IMR-90 (cell line): ENCODE measurements around the gene ZNF454. TPM values are rescaled to one million over a fixed set of nuclear protein-coding genes. Genes with fewer than 3 reads are reported as not detected.

Experiments
- ATAC-seq: fragments of 200-7000 bp; cut with Tn5 transposase; 2 replicates; pipeline ENCODE4 v1.9.1; 2020; ENCODE audit warnings: low read depth, mild to moderate bottlenecking, moderate library complexity
- BruUV-seq: library from RNA; stranded (reverse); fragments of 400-500 nt; replicated peaks from 2 replicates; lab custom pipeline; 2021; lab: Mats Ljungman, UMichigan
- CTCF ChIA-PET: fragments of 300-600 bp; formaldehyde crosslinking; extraction: SDS; loops from one replicate; lab custom pipeline; 2021; ENCODE audit warnings: antibody characterized with exemption; lab: Yijun Ruan, JAX
- POLR2A ChIA-PET: fragments of 300-600 bp; sonication (Branson Sonifier 250); formaldehyde crosslinking; loops from one replicate; lab custom pipeline; 2022; ENCODE audit warnings: antibody characterized with exemption; ENCODE audit not compliant: unreplicated experiment; lab: Charles Lee
- DNase-seq: peaks from one replicate; pipeline ENCODE4 v3.0.0; 2013
- H2AFZ ChIP-seq: replicated peaks from 2 replicates; pipeline ENCODE3; 2013; ENCODE audit warnings: low read length, mild to moderate bottlenecking; ENCODE audit not compliant: poor library complexity
- H2AK5ac ChIP-seq: 2 replicates; pipeline ENCODE4 v1.6.1; 2013; ENCODE audit warnings: low read depth, low read length, inconsistent platforms
- H2AK9ac ChIP-seq: replicated peaks from 2 replicates; pipeline ENCODE3; 2013; ENCODE audit warnings: mild to moderate bottlenecking, low read depth, low read length, moderate library complexity; ENCODE audit not compliant: poor library complexity
- H2BK120ac ChIP-seq: 2 replicates; pipeline ENCODE4 v1.6.1; 2013; ENCODE audit warnings: low read depth, low read length, inconsistent platforms
- H2BK15ac ChIP-seq: 3 replicates; pipeline ENCODE4 v1.6.1; 2013; ENCODE audit warnings: low read depth, low read length, inconsistent platforms
- H2BK20ac ChIP-seq: 2 replicates; pipeline ENCODE4 v1.6.1; 2013; ENCODE audit warnings: low read depth, mild to moderate bottlenecking, inconsistent platforms, low read length, moderate library complexity
- H2BK5ac ChIP-seq: 2 replicates; pipeline ENCODE4 v1.6.1; 2013; ENCODE audit warnings: mild to moderate bottlenecking, low read depth, low read length, inconsistent platforms; ENCODE audit not compliant: poor library complexity, severe bottlenecking
- H3K14ac ChIP-seq: replicated peaks from 2 replicates; pipeline ENCODE4 v1.6.1; 2013; ENCODE audit warnings: low read depth, low read length, inconsistent platforms
- H3K18ac ChIP-seq: 2 replicates; pipeline ENCODE4 v1.6.1; 2013; ENCODE audit warnings: low read depth, low read length, control low read depth
- H3K23ac ChIP-seq: 2 replicates; pipeline ENCODE4 v1.6.1; 2013; ENCODE audit warnings: low read depth, low read length, inconsistent platforms
- H3K27ac ChIP-seq: 2 replicates; pipeline ENCODE4 v1.5.1; 2013; ENCODE audit warnings: mild to moderate bottlenecking, control low read depth, low read length; ENCODE audit not compliant: insufficient read depth
- H3K27me3 ChIP-seq: 2 replicates; pipeline ENCODE4 v1.6.1; 2013; ENCODE audit warnings: low read length; ENCODE audit not compliant: control insufficient read depth, insufficient read depth
- H3K36me3 ChIP-seq: 2 replicates; pipeline ENCODE4 v1.6.1; 2013; ENCODE audit warnings: low read length, mixed read lengths; ENCODE audit not compliant: control insufficient read depth, insufficient read depth
- H3K4ac ChIP-seq: 2 replicates; pipeline ENCODE4 v1.6.1; 2013; ENCODE audit warnings: low read depth, low read length, inconsistent platforms
- H3K4me1 ChIP-seq: 2 replicates; pipeline ENCODE4 v1.6.1; 2013; ENCODE audit warnings: low read length, mixed read lengths; ENCODE audit not compliant: control insufficient read depth, insufficient read depth
- H3K4me2 ChIP-seq: 2 replicates; pipeline ENCODE4 v1.6.1; 2013; ENCODE audit warnings: low read depth, mild to moderate bottlenecking, control low read depth, low read length, moderate library complexity
- H3K4me3 ChIP-seq: 2 replicates; pipeline ENCODE4 v1.5.1; 2013; ENCODE audit warnings: low read depth, mild to moderate bottlenecking, control low read depth, low read length, moderate library complexity; ENCODE audit not compliant: insufficient read depth
- H3K56ac ChIP-seq: 2 replicates; pipeline ENCODE4 v1.6.1; 2013; ENCODE audit warnings: low read length, inconsistent platforms; ENCODE audit not compliant: insufficient read depth; ENCODE audit errors: extremely low read depth
- H3K79me1 ChIP-seq, 2 experiments: 2 replicates each; pipeline ENCODE4 v1.6.1; 2013; ENCODE audit warnings: low read length in 2 of 2, inconsistent platforms in 1 of 2, low read depth in 1 of 2
- H3K9ac ChIP-seq: 2 replicates; pipeline ENCODE4 v1.6.1; 2013; ENCODE audit warnings: low read depth, low read length, control low read depth
- H3K9me1 ChIP-seq: 2 replicates; pipeline ENCODE4 v1.6.1; 2013; ENCODE audit warnings: low read length, inconsistent platforms; ENCODE audit not compliant: insufficient read depth
- H3K9me3 ChIP-seq: 2 replicates; pipeline ENCODE4 v1.6.1; 2013; ENCODE audit warnings: low read length; ENCODE audit not compliant: control insufficient read depth, insufficient read depth
- H4K20me1 ChIP-seq: 2 replicates; pipeline ENCODE4 v1.6.1; 2013; ENCODE audit warnings: low read length, inconsistent platforms; ENCODE audit not compliant: insufficient read depth
- H4K5ac ChIP-seq: 2 replicates; pipeline ENCODE4 v1.6.1; 2013; ENCODE audit warnings: mild to moderate bottlenecking, low read depth, low read length, control low read depth
- H4K8ac ChIP-seq, 2 experiments: 2 replicates each; pipeline ENCODE4 v1.6.1; 2013; ENCODE audit warnings: low read depth in 2 of 2, low read length in 2 of 2, control low read depth in 1 of 2, inconsistent platforms in 1 of 2
- H4K91ac ChIP-seq: 2 replicates; pipeline ENCODE4 v1.6.1; 2013; ENCODE audit warnings: low read depth, low read length, inconsistent platforms; ENCODE audit not compliant: insufficient read depth
- BHLHE40 ChIP-seq: fragments of 150-350 bp; IDR thresholded peaks from 2 replicates; pipeline ENCODE4 v1.6.1; 2016; ENCODE audit warnings: mild to moderate bottlenecking, low read depth, low read length
- CEBPB ChIP-seq: IDR thresholded peaks from 2 replicates; pipeline ENCODE4 v1.6.1; 2012; ENCODE audit warnings: low read depth, low read length, improper control_type of control experiment
- CHD1 ChIP-seq: IDR thresholded peaks from 2 replicates; pipeline ENCODE4 v1.6.1; 2012; ENCODE audit warnings: low read depth, low read length, improper control_type of control experiment
- FOS ChIP-seq: fragments of 150-350 bp; IDR thresholded peaks from 2 replicates; pipeline ENCODE4 v1.6.1; 2016; ENCODE audit warnings: low read depth, low read length
- MAFK ChIP-seq: IDR thresholded peaks from 2 replicates; pipeline ENCODE4 v1.6.1; 2012; ENCODE audit warnings: low read depth, low read length, improper control_type of control experiment
- MAZ ChIP-seq: IDR thresholded peaks from 2 replicates; pipeline ENCODE4 v1.6.1; 2012; ENCODE audit warnings: low read depth, mild to moderate bottlenecking, low read length, improper control_type of control experiment, moderate library complexity, borderline replicate concordance
- MXI1 ChIP-seq: IDR thresholded peaks from 2 replicates; pipeline ENCODE4 v1.6.1; 2012; ENCODE audit warnings: low read depth, mild to moderate bottlenecking, low read length, moderate library complexity, borderline replicate concordance
- POLR2A ChIP-seq: IDR thresholded peaks from 2 replicates; pipeline ENCODE4 v1.6.1; 2012; ENCODE audit warnings: mild to moderate bottlenecking, low read depth, low read length
- RAD21 ChIP-seq: IDR thresholded peaks from 2 replicates; pipeline ENCODE4 v1.6.1; 2012; ENCODE audit warnings: low read length, improper control_type of control experiment
- RFX5 ChIP-seq: IDR thresholded peaks from 2 replicates; pipeline ENCODE4 v1.8.0; 2012; ENCODE audit warnings: low read depth, mild to moderate bottlenecking, low read length, moderate library complexity
- SMC3 ChIP-seq: fragments of 150-350 bp; IDR thresholded peaks from 2 replicates; pipeline ENCODE4 v1.6.1; 2016; ENCODE audit warnings: low read depth, mild to moderate bottlenecking, antibody characterized with exemption, low read length, moderate library complexity
- WGBS, 2 experiments: methylation state at CpG; one replicate each; pipeline versions ENCODE4 v1.1.5 to v1.1.7; 2013; ENCODE audit warnings: missing lambda C conversion rate in 2 of 2; ENCODE audit not compliant: insufficient read length in 1 of 2; ENCODE audit errors: extremely low coverage in 2 of 2; 5-methylcytosine and 5-hydroxymethylcytosine counted together
- dilution Hi-C: fragments of 300-500 bp; cut with HindIII; formaldehyde crosslinking; loops from one replicate; pipeline ENCODE4 v1.14.3; 2018; ENCODE audit warnings: low sequenced_read_pairs; ENCODE audit not compliant: unreplicated experiment
- in situ Hi-C: fragments of 300-500 bp; cut with MboI; formaldehyde crosslinking; loops from 3 replicates; pipeline ENCODE4 v1.14.3; 2019; ENCODE audit warnings: low sequenced_read_pairs, inconsistent platforms, mixed read lengths
- intact Hi-C: fragments of 100-400 bp; cut with micrococcal nuclease; formaldehyde crosslinking; loops from 2 replicates; pipeline ENCODE4 v1.10.0; 2022
- polyA plus RNA-seq, 3 experiments: library from polyadenylated mRNA; depleted of rRNA; stranded (reverse); fragments of >200 nt; gene quantifications; 2 replicates each; pipeline ENCODE4 v1.2.3, GENCODE V29; 2012; ENCODE audit warnings: low replicate concordance in 1 of 3
- total RNA-seq: library from RNA; depleted of rRNA; stranded (reverse); fragments of >200 nt; gene quantifications from 2 replicates; pipeline ENCODE4 v1.2.3, GENCODE V29; 2012
- TF ChIP-seq, protein P1 (sequence below): fragments of 150-350 bp; IDR thresholded peaks from 2 replicates; pipeline ENCODE4 v1.6.1; 2016; ENCODE audit warnings: low read depth, mild to moderate bottlenecking, low read length, moderate library complexity, borderline replicate concordance
- TF ChIP-seq, protein P2 (sequence below): fragments of 150-350 bp; IDR thresholded peaks from 2 replicates; pipeline ENCODE4 v1.6.1; 2017; ENCODE audit warnings: mild to moderate bottlenecking, antibody characterized with exemption, low read length, low read depth

The ZNF454 gene
- total and polyA plus RNA-seq, 2 of the 4 experiments (the other 2 are of a cell fraction): 0.12 to 0.18 TPM

DNA sequence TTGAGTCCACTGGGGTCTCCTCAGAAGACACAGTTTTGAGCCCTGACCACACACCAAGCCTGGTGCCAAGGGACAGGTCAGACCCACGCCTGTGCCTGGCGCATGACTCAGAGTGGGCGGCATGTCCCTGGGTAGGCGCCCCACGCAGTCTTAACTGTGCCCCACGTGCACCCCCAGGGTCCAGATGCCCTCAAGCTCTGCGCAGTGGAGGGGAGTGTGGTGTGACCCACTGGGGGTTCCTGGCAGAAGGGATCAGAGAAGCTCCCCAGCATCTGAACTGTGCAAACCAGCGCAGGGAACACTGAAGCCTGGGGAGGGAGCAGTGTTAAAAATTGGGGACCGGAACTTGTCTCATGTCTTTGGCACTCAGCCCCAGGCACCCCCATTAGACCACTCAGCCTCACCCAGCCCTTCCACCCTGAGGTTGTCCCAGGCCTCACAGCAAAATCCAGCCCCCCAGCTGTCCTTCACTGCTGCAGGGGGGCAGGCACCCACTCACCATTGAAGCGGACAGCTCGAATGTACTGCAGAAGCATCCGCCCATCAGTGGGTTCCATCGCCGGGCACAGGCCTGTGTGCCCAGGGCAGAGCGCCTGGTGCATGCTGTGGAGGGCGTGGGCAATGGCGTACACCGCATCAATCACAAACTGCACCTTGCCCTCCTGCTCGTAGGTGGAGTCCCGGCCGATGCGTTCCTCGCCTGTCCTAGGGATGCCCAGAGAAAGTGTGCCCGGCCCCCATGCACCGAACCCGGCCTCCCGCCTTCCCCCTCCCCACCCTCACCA lies 47.6 kb downstream of the ZNF454 start:
- H3K14ac ChIP-seq: no peak overlapping the region
- WGBS, 2 experiments: 94% methylated on average over 11 of the region's 27 CpGs; no CpG with 5 or more reads in 1 of the 2 experiments
- in situ Hi-C loops (no loop called here), intact Hi-C loops (no loop called here), dilution Hi-C loops (no loop called here)
- no peak overlapping the region for H2BK120ac ChIP-seq
- no peak overlapping the region for H2BK5ac ChIP-seq
- H4K20me1 ChIP-seq: no peaks in the 10 kb centered on the region
- no peak overlapping the region for H3K4ac ChIP-seq
- H4K8ac ChIP-seq: no peak overlapping the region
- no peak overlapping the region for H3K56ac ChIP-seq
- H2AK9ac ChIP-seq: no peak overlapping the region
- TF ChIP-seq RAD21 (no peak), CHD1 (no peak), MAFK (no peak), CEBPB (no peak), POLR2A (no peak), MAZ (no peak), RFX5 (no peak), BHLHE40 (no peak), FOS (no peak), MXI1 (no peak), SMC3 (no peak)
- TF ChIP-seq, protein P1, sequence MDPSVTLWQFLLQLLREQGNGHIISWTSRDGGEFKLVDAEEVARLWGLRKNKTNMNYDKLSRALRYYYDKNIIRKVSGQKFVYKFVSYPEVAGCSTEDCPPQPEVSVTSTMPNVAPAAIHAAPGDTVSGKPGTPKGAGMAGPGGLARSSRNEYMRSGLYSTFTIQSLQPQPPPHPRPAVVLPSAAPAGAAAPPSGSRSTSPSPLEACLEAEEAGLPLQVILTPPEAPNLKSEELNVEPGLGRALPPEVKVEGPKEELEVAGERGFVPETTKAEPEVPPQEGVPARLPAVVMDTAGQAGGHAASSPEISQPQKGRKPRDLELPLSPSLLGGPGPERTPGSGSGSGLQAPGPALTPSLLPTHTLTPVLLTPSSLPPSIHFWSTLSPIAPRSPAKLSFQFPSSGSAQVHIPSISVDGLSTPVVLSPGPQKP: no peak
- TF ChIP-seq, protein P2, sequence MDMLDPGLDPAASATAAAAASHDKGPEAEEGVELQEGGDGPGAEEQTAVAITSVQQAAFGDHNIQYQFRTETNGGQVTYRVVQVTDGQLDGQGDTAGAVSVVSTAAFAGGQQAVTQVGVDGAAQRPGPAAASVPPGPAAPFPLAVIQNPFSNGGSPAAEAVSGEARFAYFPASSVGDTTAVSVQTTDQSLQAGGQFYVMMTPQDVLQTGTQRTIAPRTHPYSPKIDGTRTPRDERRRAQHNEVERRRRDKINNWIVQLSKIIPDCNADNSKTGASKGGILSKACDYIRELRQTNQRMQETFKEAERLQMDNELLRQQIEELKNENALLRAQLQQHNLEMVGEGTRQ: no peak
- no peaks in the 10 kb centered on the region for H3K4me1 ChIP-seq
- no peaks in the 10 kb centered on the region for H3K27me3 ChIP-seq
- H3K9ac ChIP-seq: no peak overlapping the region
- ChIA-PET POLR2A (no interaction called here), CTCF (no interaction called here)
- no peak overlapping the region for H3K27ac ChIP-seq
- H3K79me1 ChIP-seq: no peaks in the 10 kb centered on the region
- no peak overlapping the region for H4K5ac ChIP-seq
- no peaks in the 10 kb centered on the region for H3K9me1 ChIP-seq
- no peak overlapping the region for H2BK20ac ChIP-seq
- no peak overlapping the region for H2AK5ac ChIP-seq
- H3K4me3 ChIP-seq: no peak overlapping the region
- DNase-seq (no peak), ATAC-seq (no peak)
- H3K36me3 ChIP-seq: no peaks in the 10 kb centered on the region
- no peak overlapping the region for H2BK15ac ChIP-seq
- H3K18ac ChIP-seq: no peak overlapping the region
- no peak overlapping the region for H3K23ac ChIP-seq
- no peak overlapping the region for H2AFZ ChIP-seq
- no TSS peak for BruUV-seq
- H3K4me2 ChIP-seq: no peak overlapping the region
- H3K9me3 ChIP-seq: peaks cover 72% of the 10 kb centered on the region
- no peak overlapping the region for H4K91ac ChIP-seq
